ENCODE data around the gene NXN. TPM values are rescaled to one million over a fixed set of nuclear protein-coding genes. Genes with fewer than 3 reads are reported as not detected.
A peak's percentile ranks its signal among the peaks of the same experiment; 100 is the strongest.
"Not testable (repeated sequence)": the region's sequence is repeated elsewhere in the genome, so short reads cannot be mapped to it uniquely, and the experiment has no call there.

NXN gene
- polyA plus RNA-seq, 1 experiment = 118 TPM

GRCh38 chr17:859824-860195 lies 119.8 kb downstream of the NXN start:
- Histone ChIP-seq H3K9me3 (ENCODE audit: control insufficient read depth, insufficient read depth, low read length) (no peaks in the 10 kb centered on the region), H3K4me3 (ENCODE audit: low read depth, low read length) (no peak overlapping the region), H3K27me3 (ENCODE audit: control insufficient read depth, insufficient read depth, low read length) (no peaks in the 10 kb centered on the region), H3K27ac (ENCODE audit: low read depth, low read length) (peak overlapping the region; percentile 31)
- DNase-seq (ENCODE audit: low read depth, low spot score) = no peak
- ChIA-PET CTCF (no interaction called here), POLR2A (no interaction called here)
- no peak for TF ChIP-seq CTCF (IDR thresholded peaks at IDR 0.05; ENCODE audit: low read depth, low read length)

GRCh38 chr17:859061-859823 lies 120.3 kb downstream of the NXN start:
- ChIA-PET CTCF (no interaction called here), POLR2A (no interaction called here)
- no peaks in the 10 kb centered on the region for H3K27me3 ChIP-seq (ENCODE audit: control insufficient read depth, insufficient read depth, low read length)
- TF ChIP-seq CTCF (IDR thresholded peaks at IDR 0.05; ENCODE audit: low read depth, low read length) = no peak
- no peaks in the 10 kb centered on the region for H3K9me3 ChIP-seq (ENCODE audit: control insufficient read depth, insufficient read depth, low read length)
- H3K4me3 ChIP-seq (ENCODE audit: low read depth, low read length) = no peak overlapping the region
- DNase-seq (ENCODE audit: low read depth, low spot score) = no peak
- peak overlapping the region; percentile 31 for H3K27ac ChIP-seq (ENCODE audit: low read depth, low read length)

GRCh38 chr17:856149-856548 lies 123.4 kb downstream of the NXN start:
- no peak for DNase-seq (ENCODE audit: low read depth, low spot score)
- Histone ChIP-seq H3K27me3 (ENCODE audit: control insufficient read depth, insufficient read depth, low read length) (no peaks in the 10 kb centered on the region), H3K27ac (ENCODE audit: low read depth, low read length) (no peak overlapping the region), H3K4me3 (ENCODE audit: low read depth, low read length) (no peak overlapping the region), H3K9me3 (ENCODE audit: control insufficient read depth, insufficient read depth, low read length) (no peaks in the 10 kb centered on the region)
- CTCF ChIA-PET = no interaction called here
- POLR2A ChIA-PET = no interaction called here
- no peak for TF ChIP-seq CTCF (IDR thresholded peaks at IDR 0.05; ENCODE audit: low read depth, low read length)

DNA sequence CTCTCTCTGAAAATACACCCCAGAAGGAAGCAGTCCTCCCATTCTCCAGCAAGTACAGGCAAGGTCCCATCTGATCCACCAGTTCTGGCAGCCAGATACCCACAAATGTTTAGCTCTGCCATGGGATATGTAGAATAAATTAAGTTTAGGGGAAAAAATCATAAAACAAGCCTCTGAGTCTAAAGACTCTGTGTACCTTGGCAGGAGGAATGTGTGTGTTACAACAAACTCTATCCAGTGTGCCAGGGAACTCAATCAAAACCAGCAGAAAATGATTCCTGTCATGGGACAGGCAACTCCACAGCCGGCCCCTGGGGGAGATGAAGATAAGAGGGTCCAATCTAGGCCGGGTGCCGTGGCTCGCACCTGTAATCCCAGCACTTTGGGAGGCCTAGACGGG lies 124.0 kb downstream of the NXN start:
- Histone ChIP-seq H3K4me3 (ENCODE audit: low read depth, low read length) (no peak overlapping the region), H3K9me3 (ENCODE audit: control insufficient read depth, insufficient read depth, low read length) (no peaks in the 10 kb centered on the region; the same call in 1 of the 2 replicates), H3K27ac (ENCODE audit: low read depth, low read length) (no peak overlapping the region), H3K27me3 (ENCODE audit: control insufficient read depth, insufficient read depth, low read length) (no peaks in the 10 kb centered on the region)
- no peak for DNase-seq (ENCODE audit: low read depth, low spot score)
- CTCF ChIA-PET = no interaction called here
- POLR2A ChIA-PET = no interaction called here
- no peak for TF ChIP-seq CTCF (IDR thresholded peaks at IDR 0.05; ENCODE audit: low read depth, low read length)

GRCh38 chr17:852850-853249 lies 126.7 kb downstream of the NXN start:
- H3K27ac ChIP-seq (ENCODE audit: low read depth, low read length); H3K4me3 ChIP-seq (ENCODE audit: low read depth, low read length); H3K9me3 ChIP-seq (ENCODE audit: control insufficient read depth, insufficient read depth, low read length); POLR2A ChIA-PET; DNase-seq (ENCODE audit: low read depth, low spot score); H3K27me3 ChIP-seq (ENCODE audit: control insufficient read depth, insufficient read depth, low read length): not testable (repeated sequence)
- CTCF ChIA-PET = interaction anchor here (1.1 kb wide), 1 partner anchor 147 kb away, joined by 3 read pairs; no protein-coding TSS in a partner anchor
